SU-DHL-6 (cell line): ENCODE data around the gene ATF7IP.
A peak's percentile ranks its signal among the peaks of the same experiment; 100 is the strongest.

ENCODE experiments used
- EZH2phosphoT487 ChIP-seq: fragments of 200-600 bp; sonication (generic), shearing (Covaris generic); conservative IDR thresholded peaks from 2 replicates; pipeline ENCODE4 v1.6.1; 2018; ENCODE audit warnings: mild to moderate bottlenecking, antibody characterized with exemption, low read length, moderate library complexity, mixed read lengths
- TF ChIP-seq, protein P1 (sequence below): fragments of 200-600 bp; sonication (generic); IDR thresholded peaks from one replicate; pipeline ENCODE4 v1.5.1; 2017; ENCODE audit warnings: antibody characterized with exemption, mild to moderate bottlenecking, low read length, moderate library complexity; ENCODE audit not compliant: insufficient read depth, poor library complexity, severe bottlenecking

- TF ChIP-seq, protein P1, sequence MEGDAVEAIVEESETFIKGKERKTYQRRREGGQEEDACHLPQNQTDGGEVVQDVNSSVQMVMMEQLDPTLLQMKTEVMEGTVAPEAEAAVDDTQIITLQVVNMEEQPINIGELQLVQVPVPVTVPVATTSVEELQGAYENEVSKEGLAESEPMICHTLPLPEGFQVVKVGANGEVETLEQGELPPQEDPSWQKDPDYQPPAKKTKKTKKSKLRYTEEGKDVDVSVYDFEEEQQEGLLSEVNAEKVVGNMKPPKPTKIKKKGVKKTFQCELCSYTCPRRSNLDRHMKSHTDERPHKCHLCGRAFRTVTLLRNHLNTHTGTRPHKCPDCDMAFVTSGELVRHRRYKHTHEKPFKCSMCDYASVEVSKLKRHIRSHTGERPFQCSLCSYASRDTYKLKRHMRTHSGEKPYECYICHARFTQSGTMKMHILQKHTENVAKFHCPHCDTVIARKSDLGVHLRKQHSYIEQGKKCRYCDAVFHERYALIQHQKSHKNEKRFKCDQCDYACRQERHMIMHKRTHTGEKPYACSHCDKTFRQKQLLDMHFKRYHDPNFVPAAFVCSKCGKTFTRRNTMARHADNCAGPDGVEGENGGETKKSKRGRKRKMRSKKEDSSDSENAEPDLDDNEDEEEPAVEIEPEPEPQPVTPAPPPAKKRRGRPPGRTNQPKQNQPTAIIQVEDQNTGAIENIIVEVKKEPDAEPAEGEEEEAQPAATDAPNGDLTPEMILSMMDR: peak; percentile 12
- TF ChIP-seq EZH2phosphoT487: no peak
Measured at GRCh38 chr12:14514154-14514842, 148.8 kb downstream of the ATF7IP start.
